ENCODE data around the gene CIDEB.

Gene CIDEB

GRCh38 chr14:24290746-24291145, 17.0 kb downstream of the CIDEB start:
- no peak for DNase-seq (ENCODE audit: low spot score)

GRCh38 chr14:24289649-24290280, 18.0 kb downstream of the CIDEB start:
- no peak for DNase-seq (ENCODE audit: low spot score)

GRCh38 chr14:24286996-24287395, 20.8 kb downstream of the CIDEB start:
- DNase-seq (ENCODE audit: low spot score): no peak

GRCh38 chr14:24285351-24285750, 22.4 kb downstream of the CIDEB start:
- no peak for DNase-seq (ENCODE audit: low spot score)

GRCh38 chr14:24284501-24285035, 23.2 kb downstream of the CIDEB start:
- no peak for DNase-seq (ENCODE audit: low spot score)

- DNase-seq (ENCODE audit: low spot score): no peak
Measured at GRCh38 chr14:24283796-24284460, 23.8 kb downstream of the CIDEB start.

- DNase-seq (ENCODE audit: low spot score): no peak
Measured at GRCh38 chr14:24282736-24283135, 25.0 kb downstream of the CIDEB start.

- no peak for DNase-seq (ENCODE audit: low spot score)
Measured at GRCh38 chr14:24281636-24282035, 26.1 kb downstream of the CIDEB start.

- no peak for DNase-seq (ENCODE audit: low spot score)
Measured at GRCh38 chr14:24280797-24281460, 26.8 kb downstream of the CIDEB start.

- DNase-seq (ENCODE audit: low spot score): peak; percentile 73
Measured at GRCh38 chr14:24279301-24280186, 28.2 kb downstream of the CIDEB start.

GRCh38 chr14:24278424-24278823, 29.4 kb downstream of the CIDEB start:
- DNase-seq (ENCODE audit: low spot score): no peak

- DNase-seq (ENCODE audit: low spot score): no peak
Measured at GRCh38 chr14:24277606-24278321, 30.0 kb downstream of the CIDEB start.

- no peak for DNase-seq (ENCODE audit: low spot score)
Measured at GRCh38 chr14:24277071-24277470, 30.7 kb downstream of the CIDEB start.

- peak; percentile 51 for DNase-seq (ENCODE audit: low spot score)
Measured at GRCh38 chr14:24274101-24274543, 33.7 kb downstream of the CIDEB start.

- no peak for DNase-seq (ENCODE audit: low spot score)
Measured at GRCh38 chr14:24273422-24273998, 34.3 kb downstream of the CIDEB start.

- no peak for DNase-seq (ENCODE audit: low spot score)
Measured at GRCh38 chr14:24272467-24272866, 35.3 kb downstream of the CIDEB start.

- no peak for DNase-seq (ENCODE audit: low spot score)
Measured at GRCh38 chr14:24271834-24272263, 35.9 kb downstream of the CIDEB start.

GRCh38 chr14:24271134-24271833, 36.5 kb downstream of the CIDEB start, which contains the start of gene RABGGTA:
Gene RABGGTA (minus strand): TSS chr14:24271597. CDS start chr14:24271115, 482 bp downstream.
- DNase-seq (ENCODE audit: low spot score): peak; percentile 88

- DNase-seq (ENCODE audit: low spot score): no peak
Measured at GRCh38 chr14:24270537-24271133, 37.1 kb downstream of the CIDEB start.
